GM13976 (cell line): ENCODE measurements around the gene TPRG1.

Experiments used
- DNase-seq: peaks from one replicate; pipeline ENCODE4 v3.0.0; 2012; ENCODE audit warnings: low spot score
- in situ Hi-C: fragments of 300-500 bp; cut with MboI; formaldehyde crosslinking; loops from one replicate; pipeline ENCODE4 v1.12.0; 2022; ENCODE audit warnings: low sequenced_read_pairs, mixed read lengths, inconsistent platforms; ENCODE audit not compliant: unreplicated experiment
- TF ChIP-seq, protein P1 (sequence below): IDR thresholded peaks from 2 replicates; pipeline ENCODE4 v1.5.1; 2012; ENCODE audit warnings: borderline replicate concordance, mild to moderate bottlenecking; ENCODE audit not compliant: insufficient read depth; ENCODE audit errors: extremely low read depth, missing control alignments, control extremely low read depth

Gene TPRG1

DNA sequence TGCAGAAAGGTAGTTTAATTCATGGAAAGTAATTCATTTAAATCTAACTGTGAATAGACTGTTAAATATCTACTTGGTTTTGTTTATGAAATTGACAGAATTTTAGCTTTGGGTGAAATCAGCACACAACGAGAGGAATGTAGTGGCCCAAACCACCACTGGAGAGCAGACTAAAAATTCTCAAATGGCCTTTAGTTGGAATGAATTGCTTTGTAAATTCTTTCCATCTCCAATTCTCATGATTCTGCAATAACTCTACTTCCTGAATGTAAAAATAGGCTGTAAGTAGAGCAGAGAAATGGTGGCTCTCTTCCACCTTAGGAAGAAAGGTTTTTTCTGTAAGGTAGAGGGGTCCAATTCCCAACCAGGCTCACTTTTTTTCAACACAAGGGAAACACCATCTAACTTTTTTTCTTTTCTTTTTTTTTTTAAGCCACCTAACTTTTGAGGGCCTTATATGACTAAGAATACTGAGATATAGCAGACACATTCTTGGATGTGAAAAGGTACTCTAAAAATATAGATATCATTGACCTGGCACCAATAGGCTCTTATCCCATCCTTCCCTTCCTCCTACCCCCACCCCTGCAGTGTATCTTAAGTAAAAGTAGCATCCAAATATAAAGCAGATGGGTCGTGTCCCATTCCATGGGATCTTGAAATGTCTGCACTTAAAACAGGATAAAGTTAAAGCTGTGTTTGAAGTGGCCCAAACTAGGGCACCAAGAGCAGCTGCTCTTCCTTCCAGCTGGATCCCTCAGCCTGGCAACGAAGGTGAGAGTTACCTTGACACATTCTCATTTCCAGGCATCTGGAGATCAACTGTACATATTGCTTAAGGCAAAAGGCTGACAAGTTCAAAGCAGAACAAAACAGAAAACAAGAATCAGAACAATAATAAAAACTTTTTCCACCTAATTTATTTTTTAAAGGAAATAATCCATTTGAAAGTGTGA lies 194.1 kb downstream of the TPRG1 start:
- DNase-seq, result no peak
- in situ Hi-C loops, result no loop called here
- TF ChIP-seq, protein P1, sequence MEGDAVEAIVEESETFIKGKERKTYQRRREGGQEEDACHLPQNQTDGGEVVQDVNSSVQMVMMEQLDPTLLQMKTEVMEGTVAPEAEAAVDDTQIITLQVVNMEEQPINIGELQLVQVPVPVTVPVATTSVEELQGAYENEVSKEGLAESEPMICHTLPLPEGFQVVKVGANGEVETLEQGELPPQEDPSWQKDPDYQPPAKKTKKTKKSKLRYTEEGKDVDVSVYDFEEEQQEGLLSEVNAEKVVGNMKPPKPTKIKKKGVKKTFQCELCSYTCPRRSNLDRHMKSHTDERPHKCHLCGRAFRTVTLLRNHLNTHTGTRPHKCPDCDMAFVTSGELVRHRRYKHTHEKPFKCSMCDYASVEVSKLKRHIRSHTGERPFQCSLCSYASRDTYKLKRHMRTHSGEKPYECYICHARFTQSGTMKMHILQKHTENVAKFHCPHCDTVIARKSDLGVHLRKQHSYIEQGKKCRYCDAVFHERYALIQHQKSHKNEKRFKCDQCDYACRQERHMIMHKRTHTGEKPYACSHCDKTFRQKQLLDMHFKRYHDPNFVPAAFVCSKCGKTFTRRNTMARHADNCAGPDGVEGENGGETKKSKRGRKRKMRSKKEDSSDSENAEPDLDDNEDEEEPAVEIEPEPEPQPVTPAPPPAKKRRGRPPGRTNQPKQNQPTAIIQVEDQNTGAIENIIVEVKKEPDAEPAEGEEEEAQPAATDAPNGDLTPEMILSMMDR, result no peak

DNA sequence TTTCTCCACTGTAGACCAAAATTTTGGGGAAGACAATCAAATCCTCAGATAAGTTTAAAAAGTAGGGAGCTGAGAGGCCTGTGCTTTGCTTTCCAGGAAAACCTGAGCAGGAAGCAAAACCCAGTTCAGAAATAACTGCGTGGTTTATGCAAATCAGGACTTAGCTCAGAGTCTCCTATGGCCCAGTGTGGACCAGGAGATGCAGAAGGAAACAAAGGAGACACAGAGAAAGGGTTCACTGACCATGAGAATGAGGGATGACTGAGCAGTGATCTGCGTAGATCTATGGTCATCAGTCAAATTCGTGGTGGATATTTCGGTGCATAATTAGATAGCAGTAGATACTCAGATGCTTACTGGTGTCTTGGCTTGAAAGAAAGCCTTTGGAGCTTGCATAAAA lies 196.6 kb downstream of the TPRG1 start:
- TF ChIP-seq, protein P1, result no peak
- in situ Hi-C loops, result no loop called here
- peak; percentile 24 for DNase-seq

DNA sequence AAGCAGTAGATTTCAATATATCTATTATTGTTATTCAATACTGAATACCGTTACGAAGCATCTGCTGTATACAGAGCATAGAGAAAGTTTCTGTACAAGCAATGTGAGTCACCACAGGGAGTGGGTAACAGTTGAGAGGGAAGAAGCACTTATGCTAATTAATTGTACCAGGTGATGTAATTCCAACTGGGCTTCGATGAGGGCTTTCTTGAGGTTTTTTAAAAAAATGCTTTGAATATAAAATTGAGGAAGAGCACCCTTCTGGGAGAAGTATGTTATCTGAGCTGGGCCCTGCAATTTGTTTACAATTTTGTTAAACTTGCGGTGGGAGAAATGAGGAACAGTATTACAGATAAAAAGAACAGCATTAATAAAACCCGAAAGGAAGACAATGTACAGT lies 197.9 kb downstream of the TPRG1 start:
- TF ChIP-seq, protein P1, result no peak
- in situ Hi-C loops, result no loop called here
- no peak for DNase-seq

DNA sequence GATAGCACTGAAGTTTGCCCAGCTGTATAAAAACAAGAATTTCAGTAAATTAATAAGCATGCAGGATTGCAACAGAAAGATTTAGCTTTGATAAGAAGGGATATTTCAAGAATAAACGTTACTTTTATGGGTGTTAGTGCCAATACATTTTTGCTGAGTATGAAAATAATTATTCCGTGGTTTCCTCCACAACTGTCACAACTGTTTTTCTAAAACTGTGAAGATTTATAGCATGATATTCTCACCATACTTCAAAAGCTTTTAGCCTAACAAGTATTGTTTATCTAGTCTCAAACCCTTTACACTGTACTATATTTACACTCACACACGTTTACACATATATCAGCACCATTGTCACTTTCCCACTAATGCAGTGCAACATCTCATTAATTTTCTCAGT lies 200.5 kb downstream of the TPRG1 start:
- TF ChIP-seq, protein P1, result no peak
- in situ Hi-C loops, result no loop called here
- no peak for DNase-seq
